Stimulated activated CD8-positive, alpha-beta memory T cell treated with anti-CD3 and anti-CD28 coated beads, Interleukin-2, amount 100 ng/mL, for 48 hours (primary cell): ENCODE measurements around the gene HOXB4.
A peak's percentile ranks its signal among the peaks of the same experiment; 100 is the strongest.
"Not testable (repeated sequence)": the region's sequence is repeated elsewhere in the genome, so short reads cannot be mapped to it uniquely, and the experiment has no call there.

ENCODE experiments used
- DNase-seq, 2 donors: peaks; one replicate each; pipeline ENCODE4 v3.0.0-alpha.2; 2020; ENCODE audit warnings: low read depth in 2 of 2

HOXB4 gene

DNA sequence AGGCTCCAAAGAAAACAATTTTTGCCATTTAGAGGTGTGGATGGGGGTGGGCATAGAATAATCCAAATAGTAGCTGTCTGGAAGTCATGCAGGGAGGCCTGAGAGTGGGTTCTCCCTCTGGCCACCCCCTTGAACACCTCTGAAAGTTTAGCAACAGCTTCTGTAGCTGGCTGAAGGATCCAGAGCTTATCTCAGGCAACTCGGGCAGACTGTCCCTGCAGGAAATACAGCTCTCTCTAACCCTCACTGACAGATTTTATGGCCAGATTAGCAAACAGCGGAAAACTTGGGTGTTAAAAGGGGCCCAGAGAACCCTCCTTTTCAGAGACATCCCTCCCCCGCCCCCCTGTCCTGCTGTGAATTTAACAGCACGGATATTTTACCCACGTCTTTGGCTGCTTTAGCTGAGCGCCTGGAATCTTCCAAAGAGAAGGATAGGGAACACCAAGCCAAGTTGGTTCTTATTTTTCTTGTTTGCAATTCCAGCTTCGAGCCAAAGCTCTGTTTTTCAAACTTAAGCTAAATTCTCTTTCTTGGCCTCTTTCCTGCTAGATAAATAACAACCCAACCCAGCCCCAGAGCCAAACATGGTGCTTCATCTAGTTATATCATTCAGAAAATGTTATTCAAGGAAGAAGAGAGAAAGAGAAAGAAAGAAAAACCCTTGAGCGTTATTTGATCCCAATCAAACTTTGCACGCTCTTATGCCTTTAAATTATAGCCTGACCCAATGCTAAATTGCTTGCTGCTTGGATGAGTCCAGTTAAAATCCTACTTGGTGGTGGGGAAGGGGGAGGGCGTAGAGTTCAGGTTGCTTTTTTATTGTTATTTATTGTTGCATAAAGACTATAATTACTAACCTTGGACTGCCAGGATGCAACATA lies 31.0 kb downstream of the HOXB4 start:
- no peak for DNase-seq

DNA sequence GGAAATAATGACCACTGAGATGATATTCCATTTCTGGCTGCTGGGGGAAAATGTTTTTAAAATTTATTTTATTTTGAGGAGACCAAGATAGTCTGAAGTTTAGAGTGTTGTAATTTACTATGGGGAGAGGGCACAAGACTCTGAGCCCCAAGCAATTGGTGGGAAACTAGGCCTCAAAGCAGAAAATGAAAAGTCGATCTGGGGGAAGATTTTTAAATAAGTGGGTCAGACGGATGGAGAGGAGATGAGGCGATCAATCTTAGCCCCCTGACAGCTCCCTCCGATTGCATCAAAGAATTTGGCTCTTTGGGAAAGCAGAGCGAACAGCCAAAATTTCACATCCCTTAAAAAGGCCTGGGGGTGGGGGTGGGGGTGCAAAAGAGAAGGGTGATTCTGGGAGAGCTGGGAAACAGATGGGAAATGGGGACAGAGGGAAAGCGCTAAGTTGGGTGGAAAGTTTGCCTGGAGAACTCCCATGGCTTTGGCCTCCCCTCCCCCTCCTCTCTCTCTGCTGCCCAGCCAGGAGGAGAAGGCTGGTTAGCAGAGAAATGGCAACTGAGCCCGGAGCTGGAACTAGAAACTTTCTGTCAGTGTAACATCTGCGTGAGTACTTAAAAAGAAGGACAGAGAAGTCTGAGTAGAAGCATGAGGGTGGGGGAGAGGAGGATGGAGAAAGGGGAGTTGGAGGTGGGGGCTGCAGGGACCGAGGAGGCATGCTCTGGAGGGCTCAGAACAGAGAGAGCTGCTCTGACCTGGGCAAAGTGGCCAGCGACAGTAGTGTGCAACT lies 31.8 kb downstream of the HOXB4 start:
- no peak for DNase-seq

DNA sequence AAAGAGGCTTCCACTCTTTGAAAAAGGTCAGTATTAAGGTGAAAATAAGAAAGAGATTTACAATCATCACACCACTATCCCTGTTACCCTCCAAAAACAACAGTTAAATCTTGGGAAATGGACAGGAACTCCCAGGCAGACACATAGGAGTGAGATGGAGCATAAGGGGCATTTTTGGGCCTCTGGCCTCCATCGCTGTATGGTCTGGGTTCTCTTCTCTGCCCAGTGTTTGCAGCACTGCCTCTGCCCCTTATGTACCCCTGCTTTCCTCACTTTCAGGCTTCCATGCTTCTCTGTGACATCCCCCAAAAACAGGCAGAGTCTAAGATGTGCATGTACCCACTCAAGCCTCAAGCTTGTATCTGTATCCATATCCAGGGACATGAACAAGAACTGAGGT lies 32.6 kb downstream of the HOXB4 start:
- no peak for DNase-seq

DNA sequence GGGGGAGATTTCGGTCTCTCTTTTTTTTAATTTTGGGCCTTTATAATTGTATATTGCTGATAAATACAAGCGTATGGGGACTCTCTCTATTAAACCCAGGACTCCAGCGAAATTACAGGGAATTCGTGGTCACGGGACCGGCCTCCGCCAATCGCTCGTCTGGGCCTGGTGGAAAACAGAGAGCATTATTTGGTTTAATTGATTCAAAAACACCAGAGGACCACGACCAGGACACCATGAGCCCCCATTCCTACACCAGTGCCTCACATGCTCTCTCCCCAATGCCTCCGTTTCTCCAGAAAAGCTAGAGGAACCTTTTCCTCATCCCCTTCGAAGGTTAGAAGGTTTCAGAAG lies 33.2 kb downstream of the HOXB4 start, which contains the start of gene HOXB2:
TSS of gene HOXB2 (minus strand) at position 88 of the 354 bp plus-strand sequence. CDS start 198 bp downstream, outside the sequence.
- no peak for DNase-seq

DNA sequence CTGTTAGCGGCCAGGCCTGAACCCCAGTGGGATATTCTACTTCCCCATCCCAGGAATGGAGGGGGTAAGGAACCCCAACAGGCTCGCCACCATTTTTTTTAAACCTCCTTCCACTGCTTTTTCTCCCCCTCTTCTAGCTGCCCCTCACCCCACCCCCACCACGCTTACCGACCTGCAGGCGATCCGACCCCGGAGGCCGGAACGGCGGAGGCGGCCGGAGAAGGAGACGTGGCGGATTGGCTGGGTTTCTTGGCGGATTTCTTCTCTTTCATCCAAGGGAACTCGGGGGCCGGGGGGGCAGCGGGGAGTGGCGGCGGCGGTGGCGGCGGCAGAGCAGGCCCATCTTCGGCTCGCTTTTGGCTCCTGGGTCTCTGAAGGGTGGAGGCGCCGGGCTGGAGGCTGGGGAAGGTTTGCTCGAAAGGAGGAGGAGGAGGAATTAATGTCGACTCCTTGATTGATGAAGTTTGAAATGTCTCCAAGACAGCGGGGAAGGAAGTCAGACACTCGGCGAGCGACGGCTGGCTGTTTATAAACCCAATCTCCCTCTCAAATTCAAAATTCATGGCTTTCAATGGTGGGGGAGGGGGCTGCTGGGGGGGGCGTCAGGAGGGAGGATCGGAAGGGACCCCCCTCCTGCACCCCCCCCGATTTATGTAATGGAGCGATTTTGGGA lies 33.7 kb downstream of the HOXB4 start:
- peak in 1 of 2 donors; percentile 32 for DNase-seq

DNA sequence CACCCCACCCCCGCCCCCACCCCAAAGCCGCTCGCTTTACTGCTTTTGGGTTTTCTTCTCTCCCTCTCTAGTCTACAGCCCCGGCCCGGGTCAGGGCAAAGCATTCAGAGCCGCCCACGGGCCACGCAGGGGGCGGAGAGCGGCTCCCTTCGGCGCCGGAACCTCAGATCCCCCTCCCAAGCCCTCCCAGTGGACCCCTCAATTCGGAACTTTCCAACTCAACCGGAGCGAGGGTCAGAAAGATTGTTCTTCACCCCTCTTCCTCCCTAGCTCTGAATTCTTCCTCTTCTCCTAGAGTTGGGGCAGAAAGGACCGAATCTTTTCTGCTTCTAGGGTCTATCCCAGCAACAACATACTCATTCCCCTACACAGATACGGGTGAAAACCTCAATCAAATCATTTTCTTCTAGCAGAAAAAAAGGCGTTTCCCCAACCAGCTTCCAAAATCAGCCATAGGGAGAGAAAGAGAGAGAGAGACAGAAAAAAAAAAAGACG lies 34.2 kb downstream of the HOXB4 start:
- DNase-seq, result no peak

DNA sequence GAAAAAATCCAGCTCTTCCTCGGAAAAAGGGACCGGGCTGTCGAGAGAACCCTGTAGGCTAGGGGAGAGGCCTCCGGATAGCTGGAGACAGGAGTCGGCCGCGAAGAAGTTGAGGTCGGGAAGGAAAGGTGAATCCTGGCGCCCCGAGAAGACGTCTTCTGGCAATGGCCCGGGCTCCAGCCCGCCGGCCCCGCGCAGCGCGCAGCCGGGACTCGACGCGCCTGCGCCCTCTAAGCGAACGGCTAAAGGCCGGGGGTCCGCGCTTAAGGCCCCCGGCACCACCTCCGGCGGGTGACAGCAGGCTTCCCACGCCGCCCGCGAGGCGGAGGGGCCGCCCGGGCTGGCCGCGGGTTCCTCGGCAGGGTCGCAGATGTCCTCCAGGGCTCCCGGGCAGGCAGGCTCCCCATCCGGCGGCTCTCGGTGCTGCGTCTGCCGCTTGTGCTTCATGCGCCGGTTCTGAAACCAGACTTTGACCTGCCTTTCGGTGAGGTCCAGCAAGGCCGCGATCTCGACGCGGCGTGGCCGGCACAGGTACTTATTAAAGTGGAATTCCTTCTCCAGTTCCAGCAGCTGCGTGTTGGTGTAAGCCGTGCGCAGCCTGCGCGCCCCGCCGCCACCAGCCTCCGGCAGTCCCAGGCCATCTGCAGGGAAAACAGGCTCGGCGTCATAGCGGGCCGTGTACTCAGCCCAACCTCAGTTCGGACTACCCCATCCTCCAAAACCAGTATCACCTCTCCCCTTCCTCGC lies 34.9 kb downstream of the HOXB4 start:
- peak; percentile 34 to 43 for DNase-seq

DNA sequence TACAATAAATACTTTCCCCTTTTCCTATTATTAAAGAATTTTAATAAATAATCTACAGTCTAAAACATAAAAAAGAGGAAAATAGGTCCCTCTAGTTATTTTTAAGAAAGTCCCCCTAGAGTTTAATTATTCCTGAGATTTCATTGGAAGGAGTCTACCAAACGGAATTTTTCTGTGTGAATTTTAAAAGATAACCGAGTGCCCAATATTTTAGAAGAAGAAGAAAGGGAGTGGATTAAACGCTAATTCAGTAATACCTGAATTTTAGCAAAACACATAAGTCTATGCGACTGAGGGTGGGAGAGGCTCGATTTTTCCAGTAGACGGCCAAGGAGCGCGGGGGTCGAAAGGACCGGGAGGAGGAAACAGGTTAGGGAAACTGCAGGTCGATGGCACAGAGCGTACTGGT lies 35.4 kb downstream of the HOXB4 start:
- DNase-seq, result no peak

DNA sequence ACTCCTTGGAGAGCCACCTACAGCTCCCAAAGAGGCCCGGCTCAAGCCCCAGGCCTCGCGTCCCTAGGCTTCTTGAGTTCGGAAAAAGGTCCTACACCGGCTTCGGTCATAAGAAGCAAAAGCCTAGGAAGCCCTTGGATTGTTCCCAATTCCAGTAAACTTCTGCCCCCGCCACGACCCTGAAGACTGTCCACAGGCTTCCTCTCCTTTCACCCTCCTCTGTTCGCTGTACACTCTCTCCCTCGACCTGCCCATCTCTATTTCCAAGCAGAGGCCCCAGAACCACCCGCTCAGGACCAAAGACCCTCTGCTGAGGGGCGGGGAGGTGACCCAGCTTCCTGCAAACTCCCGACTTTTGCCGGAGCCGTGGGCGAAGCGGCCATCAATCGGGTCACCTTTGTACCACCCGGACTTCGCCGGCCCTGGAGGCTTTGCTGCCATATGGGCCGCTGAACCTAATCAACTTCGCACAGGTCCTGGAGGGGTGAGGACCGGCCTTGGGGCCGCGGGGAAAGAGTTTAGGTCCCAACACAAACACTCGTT lies 36.0 kb downstream of the HOXB4 start:
- DNase-seq, result no peak

DNA sequence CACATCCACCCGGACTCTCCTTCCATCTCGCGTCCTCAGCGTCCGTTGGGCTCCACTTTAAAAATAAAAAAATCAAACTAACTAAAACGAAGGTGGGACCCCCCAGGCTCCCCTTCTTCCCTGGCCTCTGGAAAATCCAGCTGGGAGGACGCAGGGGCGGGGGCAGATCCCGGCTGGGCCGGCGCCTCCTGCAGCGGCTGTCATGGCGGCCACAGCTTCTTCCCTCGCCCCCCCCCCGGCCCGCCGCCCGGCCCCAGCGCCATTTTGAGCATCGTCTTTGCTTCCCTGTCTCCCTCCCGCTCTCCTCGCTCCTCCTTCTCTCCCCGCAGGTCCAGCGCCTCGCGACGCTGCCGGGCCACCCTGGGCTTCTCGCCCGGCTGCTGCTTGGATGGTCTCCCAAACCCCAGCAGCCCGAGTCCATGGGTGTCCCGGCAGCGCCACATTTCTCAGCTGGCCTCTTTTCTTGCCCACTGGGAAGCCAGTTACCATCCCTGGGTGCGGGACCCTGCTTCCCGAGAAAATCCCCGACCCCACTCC lies 36.5 kb downstream of the HOXB4 start:
- peak in 1 of 2 donors; percentile 28 for DNase-seq

DNA sequence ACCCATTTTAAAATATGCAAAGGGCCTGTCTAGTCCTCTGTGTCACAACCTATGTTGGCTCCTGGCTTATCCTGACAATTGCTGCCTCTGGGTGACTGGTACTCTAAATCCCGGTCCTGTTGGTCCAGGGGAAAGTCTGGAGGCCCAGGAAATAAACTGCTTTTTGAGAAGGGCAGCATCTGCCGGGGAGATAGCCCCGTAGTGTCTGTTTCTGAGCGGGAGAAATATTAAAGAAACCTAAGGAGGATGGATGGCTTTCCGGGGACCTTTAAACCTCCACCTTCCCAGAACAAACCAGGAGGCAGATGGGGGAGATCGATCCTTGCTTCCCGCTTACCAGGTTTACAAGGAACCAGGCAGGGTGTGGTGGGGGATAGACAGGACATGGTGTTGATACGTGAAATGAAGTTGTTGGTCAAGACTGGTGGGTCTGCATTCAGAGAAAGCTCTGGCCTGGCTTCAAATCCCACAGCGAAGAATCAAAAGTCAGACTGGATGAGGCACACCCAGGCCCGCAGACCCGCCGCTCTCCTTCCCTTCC lies 37.0 kb downstream of the HOXB4 start:
- no peak for DNase-seq

DNA sequence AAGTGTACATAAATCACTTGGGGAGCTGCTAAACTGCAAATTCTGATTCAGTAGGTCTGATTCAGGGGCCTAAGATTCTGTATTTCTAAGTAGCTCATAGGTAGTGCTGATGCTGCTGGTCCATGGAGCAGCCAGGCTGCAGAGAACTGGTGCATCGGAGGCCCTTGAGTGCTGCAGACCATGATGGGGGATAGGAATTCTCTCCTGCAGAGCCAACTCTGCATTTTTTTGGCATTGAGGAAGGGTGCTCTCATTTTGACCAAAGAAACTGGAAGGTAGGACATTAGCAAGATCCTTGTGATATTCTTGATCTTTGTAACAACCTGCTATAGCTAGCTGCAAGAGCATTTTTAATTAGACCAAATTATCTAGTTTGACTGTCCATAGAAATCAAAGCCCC lies 37.9 kb downstream of the HOXB4 start:
- DNase-seq, result no peak

DNA sequence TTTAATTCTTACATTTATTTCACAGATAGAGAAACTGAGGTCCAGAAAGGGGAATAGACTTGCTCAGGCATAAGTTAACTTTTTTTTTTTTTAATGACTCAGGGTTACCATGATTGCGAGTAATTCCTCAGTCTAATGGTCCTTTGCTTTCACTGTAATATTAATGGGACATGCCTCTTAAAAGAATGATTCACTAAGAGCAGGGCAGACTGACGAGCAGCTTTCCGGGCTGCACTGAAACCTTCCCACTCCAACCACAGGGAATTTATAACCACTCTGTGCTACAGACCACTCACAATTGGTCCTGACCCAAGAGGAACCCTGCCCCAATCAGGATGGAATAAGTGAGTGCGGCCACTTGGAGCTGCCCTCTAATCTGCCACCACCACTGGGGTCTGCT lies 39.0 kb downstream of the HOXB4 start:
- DNase-seq, result no peak

DNA sequence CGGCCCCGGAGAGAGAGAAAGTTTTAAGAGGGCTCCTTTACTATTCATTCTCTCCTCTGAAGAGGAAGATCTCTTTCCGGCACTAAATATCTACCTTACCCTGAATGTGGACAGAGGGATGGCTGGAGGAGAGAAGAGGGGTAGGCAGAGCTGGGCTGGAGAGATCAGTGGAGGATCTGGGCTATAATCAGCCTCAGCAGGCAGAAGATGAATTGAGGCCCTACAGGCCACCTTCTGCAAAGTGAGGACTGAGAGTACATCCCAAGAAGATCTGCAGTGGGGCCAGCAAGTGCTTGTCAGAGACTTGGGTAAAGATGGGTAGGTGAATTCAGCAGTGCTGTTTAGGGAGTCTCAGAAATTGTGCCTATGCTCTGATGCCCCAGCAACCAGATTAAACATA lies 40.8 kb downstream of the HOXB4 start:
- DNase-seq, result no peak

DNA sequence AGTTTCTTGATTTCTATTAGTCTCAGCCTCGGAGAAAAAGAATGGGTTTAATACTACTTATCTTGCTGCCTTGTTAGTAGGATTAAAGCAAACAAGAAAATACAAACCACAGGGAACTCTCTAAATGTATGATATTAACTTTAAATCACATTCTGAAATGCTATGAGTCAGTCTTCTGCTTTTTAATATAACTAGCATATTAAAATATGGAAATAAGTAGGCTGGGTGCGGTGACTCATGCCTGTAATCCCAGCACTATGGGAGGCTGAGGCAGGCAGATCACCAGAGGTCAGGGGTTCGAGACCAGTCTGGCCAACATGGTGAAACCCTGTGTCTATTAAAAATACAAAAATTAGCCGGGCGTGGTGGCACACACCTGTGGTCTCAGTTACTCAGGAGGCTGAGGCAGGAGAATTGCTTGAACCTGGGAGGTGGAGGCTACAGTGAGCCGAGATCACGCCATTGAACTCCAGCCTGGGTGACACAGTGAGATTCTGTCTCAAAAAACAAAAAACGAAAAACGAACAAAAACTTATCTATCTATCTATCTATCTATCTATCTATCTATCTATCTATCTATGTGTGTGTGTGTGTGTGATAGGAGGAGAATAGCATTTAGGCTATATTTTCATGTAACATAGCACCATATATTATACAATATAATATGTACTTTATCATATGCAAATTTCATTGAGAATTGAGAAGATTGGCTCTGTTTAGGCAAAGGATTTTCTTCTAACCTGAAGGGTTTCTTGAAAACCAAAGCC lies 42.2 kb downstream of the HOXB4 start:
- DNase-seq, result not testable (repeated sequence)

DNA sequence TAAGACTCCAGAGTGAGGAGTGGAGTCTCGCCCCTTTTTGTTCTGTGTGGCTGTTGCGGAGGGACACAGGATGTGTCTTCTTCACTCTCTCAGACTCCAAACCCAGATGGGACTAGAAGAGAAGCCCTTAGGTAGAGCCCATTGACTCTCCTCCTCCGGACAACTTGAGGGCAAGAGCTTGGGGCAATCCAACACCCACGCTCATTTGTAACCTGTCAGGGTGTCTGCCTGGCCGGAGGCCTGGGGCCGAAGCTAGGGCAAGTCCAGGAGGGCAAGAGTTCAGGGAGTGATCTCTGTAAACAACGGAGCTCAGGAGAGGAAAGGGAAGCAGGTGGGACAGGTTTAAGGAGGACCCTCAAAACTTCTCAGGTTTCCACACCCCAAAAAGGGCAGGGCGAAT lies 45.9 kb downstream of the HOXB4 start:
- no peak for DNase-seq

DNA sequence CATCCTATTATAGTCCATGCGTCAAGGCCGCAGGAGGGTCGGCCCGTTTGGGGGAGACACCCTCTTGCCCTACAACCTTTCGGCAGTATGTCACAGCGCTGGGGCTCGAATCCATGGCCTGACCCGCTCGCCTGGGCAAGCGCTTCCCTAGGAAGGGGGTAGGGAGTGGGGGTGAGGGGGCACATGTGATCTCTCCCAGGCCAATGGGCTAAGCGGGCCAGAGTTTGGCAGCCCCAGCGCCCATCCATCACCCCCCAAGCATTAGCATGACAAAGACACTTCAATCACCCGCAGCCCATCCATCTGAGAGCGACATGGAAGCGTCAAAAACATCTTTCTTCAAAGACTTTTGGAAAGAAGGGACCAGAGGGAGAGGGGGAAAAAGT lies 47.3 kb downstream of the HOXB4 start, which contains the start of gene HOXB1:
TSS of gene HOXB1 (minus strand) at position 125 of the 386 bp plus-strand sequence. CDS start at position 18, 107 bp downstream.
- DNase-seq, result no peak

DNA sequence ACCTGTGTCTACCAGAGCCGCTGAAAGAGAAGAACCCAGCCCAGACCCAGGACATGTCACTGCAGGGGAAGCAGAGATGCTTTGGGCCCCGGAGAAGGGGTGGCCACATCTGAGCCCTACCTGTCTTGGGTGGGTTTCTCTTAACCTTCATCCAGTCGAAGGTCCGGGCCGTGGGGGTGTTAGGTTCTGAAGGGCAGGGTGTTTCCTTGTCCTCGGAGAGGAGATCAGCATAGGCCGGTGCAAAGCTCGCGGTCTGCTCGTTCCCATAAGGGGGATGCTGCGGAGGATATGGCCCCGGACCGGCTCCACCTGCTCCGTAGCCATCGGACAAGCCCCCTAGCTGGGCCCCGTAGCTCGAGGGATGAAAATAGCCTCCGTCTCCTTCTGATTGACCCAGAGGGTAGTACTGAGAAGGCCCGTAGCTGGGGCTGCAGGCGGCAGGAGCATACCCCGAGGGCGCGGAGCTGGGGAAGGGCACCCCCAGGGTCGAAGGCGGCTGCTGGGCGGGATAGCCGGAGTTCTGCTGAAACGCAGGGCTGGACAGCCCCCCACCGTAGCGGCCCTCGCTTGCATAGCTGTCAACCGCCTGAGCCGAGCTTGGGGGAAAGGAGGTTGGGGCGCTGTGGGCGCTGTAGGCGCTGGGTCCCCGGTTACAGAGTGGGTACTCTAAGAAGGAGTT lies 47.8 kb downstream of the HOXB4 start:
- DNase-seq, result no peak

DNA sequence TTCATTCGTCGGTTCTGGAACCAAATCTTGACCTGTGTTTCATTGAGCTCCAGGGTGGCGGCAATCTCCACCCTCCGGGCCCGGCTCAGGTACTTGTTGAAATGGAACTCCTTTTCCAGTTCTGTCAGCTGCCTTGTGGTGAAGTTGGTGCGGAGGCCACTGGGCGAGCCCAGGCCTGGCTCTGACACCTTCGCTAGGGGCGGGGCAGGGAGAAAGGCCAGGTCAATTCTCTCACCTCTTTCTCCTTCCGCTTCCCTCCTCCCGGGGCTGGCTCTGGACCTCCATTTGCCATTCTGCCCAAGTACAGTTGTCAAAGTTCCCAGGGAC lies 48.5 kb downstream of the HOXB4 start:
- no peak for DNase-seq
